Activated T-cell treated with anti-CD3 and anti-CD28 coated beads for 4 hours (primary cell): ENCODE measurements around the gene FAM3D.
"Not testable (repeated sequence)": the region's sequence is repeated elsewhere in the genome, so short reads cannot be mapped to it uniquely, and the experiment has no call there.

Source experiments
- DNase-seq: peaks from one replicate; pipeline ENCODE4 v3.0.0-alpha.2; 2020

The FAM3D gene

GRCh38 chr3:58666683-58667082 lies at the start of gene FAM3D:
FAM3D (minus strand) TSS chr3:58666774; CDS start chr3:58655563, 11,211 bp downstream.
- DNase-seq = no peak

- DNase-seq = no peak
Observed at GRCh38 chr3:58713715-58714401, 47.3 kb upstream of the FAM3D start.

- DNase-seq = no peak
Observed at GRCh38 chr3:58711871-58712270, 45.3 kb upstream of the FAM3D start.

GRCh38 chr3:58708983-58709382 lies 42.4 kb upstream of the FAM3D start:
- DNase-seq = not testable (repeated sequence)

- DNase-seq = no peak
Observed at GRCh38 chr3:58708116-58708791, 41.7 kb upstream of the FAM3D start.

GRCh38 chr3:58707390-58707930 lies 40.9 kb upstream of the FAM3D start:
- DNase-seq = no peak

GRCh38 chr3:58706395-58707167 lies 40.0 kb upstream of the FAM3D start:
- no peak for DNase-seq

- no peak for DNase-seq
Observed at GRCh38 chr3:58704745-58705144, 38.2 kb upstream of the FAM3D start.

GRCh38 chr3:58704304-58704703 lies 37.7 kb upstream of the FAM3D start:
- not testable (repeated sequence) for DNase-seq

- no peak for DNase-seq
Observed at GRCh38 chr3:58698246-58698645, 31.7 kb upstream of the FAM3D start.

GRCh38 chr3:58697561-58697960 lies 31.0 kb upstream of the FAM3D start:
- no peak for DNase-seq

GRCh38 chr3:58696813-58697212 lies 30.2 kb upstream of the FAM3D start:
- not testable (repeated sequence) for DNase-seq

- DNase-seq = no peak
Observed at GRCh38 chr3:58696093-58696492, 29.5 kb upstream of the FAM3D start.

- not testable (repeated sequence) for DNase-seq
Observed at GRCh38 chr3:58695284-58695683, 28.7 kb upstream of the FAM3D start.

GRCh38 chr3:58693940-58694850 lies 27.6 kb upstream of the FAM3D start:
- no peak for DNase-seq

- no peak for DNase-seq
Observed at GRCh38 chr3:58692484-58692883, 25.9 kb upstream of the FAM3D start.

GRCh38 chr3:58691997-58692396 lies 25.4 kb upstream of the FAM3D start:
- DNase-seq = no peak

GRCh38 chr3:58690490-58690889 lies 23.9 kb upstream of the FAM3D start:
- no peak for DNase-seq

GRCh38 chr3:58688574-58688973 lies 22.0 kb upstream of the FAM3D start:
- DNase-seq = no peak

- DNase-seq = no peak
Observed at GRCh38 chr3:58686847-58687246, 20.3 kb upstream of the FAM3D start.

- no peak for DNase-seq
Observed at GRCh38 chr3:58685641-58686040, 19.1 kb upstream of the FAM3D start.

GRCh38 chr3:58683466-58683865 lies 16.9 kb upstream of the FAM3D start:
- DNase-seq = no peak
